CD14-positive monocyte (primary cell): ENCODE measurements around the gene DEPDC5. TPM values are rescaled to one million over a fixed set of nuclear protein-coding genes. Genes with fewer than 3 reads are reported as not detected.

ENCODE experiments used
- DNase-seq, 3 donors: peaks; one replicate each; pipeline ENCODE4 v3.0.0-alpha.2; 2011 to 2022
- H2AFZ ChIP-seq: 2 replicates; pipeline ENCODE4 v1.6.0; 2012; ENCODE audit warnings: mild to moderate bottlenecking, low read depth, low read length, inconsistent platforms; ENCODE audit not compliant: insufficient read depth, poor library complexity, severe bottlenecking
- H3K27ac ChIP-seq, 2 donors: 1 replicate in 1 of 2; 2 replicates in 1 of 2; pipeline ENCODE4 v1.5.1; 2012 to 2013; ENCODE audit warnings: low read length in 2 of 2, control low read depth in 1 of 2, inconsistent platforms in 1 of 2, low read depth in 1 of 2, mild to moderate bottlenecking in 1 of 2
- H3K27me3 ChIP-seq, 2 donors: one replicate each; pipeline versions ENCODE4 v1.6.0 to v1.6.1; 2011 to 2013; ENCODE audit warnings: low read length in 2 of 2; ENCODE audit not compliant: control insufficient read depth in 2 of 2, insufficient read depth in 2 of 2
- H3K36me3 ChIP-seq, 2 donors: replicated peaks in 1 of 2; 1 replicate in 1 of 2; 2 replicates in 1 of 2; pipeline versions ENCODE4 v1.5.1 to v1.6.1; 2012 to 2013; ENCODE audit warnings: low read length in 2 of 2, control low read depth in 1 of 2, inconsistent platforms in 1 of 2, mild to moderate bottlenecking in 1 of 2; ENCODE audit not compliant: insufficient read depth in 2 of 2, control insufficient read depth in 1 of 2
- H3K4me1 ChIP-seq, 2 donors: 1 replicate in 1 of 2; 2 replicates in 1 of 2; pipeline versions ENCODE4 v1.5.1 to v1.6.1; 2012 to 2013; ENCODE audit warnings: low read length in 2 of 2, control low read depth in 1 of 2, inconsistent platforms in 1 of 2, mild to moderate bottlenecking in 1 of 2, moderate library complexity in 1 of 2; ENCODE audit not compliant: insufficient read depth in 2 of 2, control insufficient read depth in 1 of 2
- H3K4me2 ChIP-seq: replicated peaks from 2 replicates; pipeline ENCODE3; 2012; ENCODE audit warnings: low read length, moderate library complexity, mild to moderate bottlenecking; ENCODE audit not compliant: poor library complexity, severe bottlenecking; ENCODE audit errors: extremely low read depth
- H3K4me3 ChIP-seq, 3 experiments: fragments of 200-600 bp in 1 of 3; sonication (generic) in 1 of 3; replicated peaks in 1 of 3; 1 replicate in 2 of 3; 2 replicates in 1 of 3; pipeline ENCODE4 v1.5.1; 2011 to 2013; ENCODE audit warnings: low read length in 3 of 3, mild to moderate bottlenecking in 3 of 3, control low read depth in 2 of 3, low read depth in 2 of 3, inconsistent platforms in 1 of 3, moderate library complexity in 1 of 3
- H3K79me2 ChIP-seq: 2 replicates; pipeline ENCODE4 v1.6.0; 2012; ENCODE audit warnings: mild to moderate bottlenecking, control low read depth, inconsistent platforms, low read length, moderate library complexity; ENCODE audit not compliant: insufficient read depth
- H3K9ac ChIP-seq: 2 replicates; pipeline ENCODE4 v1.6.0; 2017; ENCODE audit warnings: low read length, mild to moderate bottlenecking; ENCODE audit not compliant: insufficient read depth, poor library complexity, severe bottlenecking
- H3K9me3 ChIP-seq, 2 donors: replicated peaks in 1 of 2; 1 replicate in 1 of 2; 2 replicates in 1 of 2; pipeline versions ENCODE4 v1.5.1 to v1.6.1; 2012 to 2013; ENCODE audit warnings: low read length in 2 of 2, control low read depth in 1 of 2; ENCODE audit not compliant: control insufficient read depth in 1 of 2, insufficient read depth in 1 of 2
- H4K20me1 ChIP-seq: 2 replicates; pipeline ENCODE4 v1.6.0; 2012; ENCODE audit warnings: mild to moderate bottlenecking, low read length, control low read depth, moderate library complexity; ENCODE audit not compliant: insufficient read depth
- H3K27ac Mint-ChIP-seq, 7 donors: one replicate each; pipeline ENCODE4 v1.8.0; 2020; ENCODE audit warnings: mild to moderate bottlenecking in 7 of 7, mixed read lengths in 7 of 7, moderate library complexity in 6 of 7, inconsistent platforms in 2 of 7
- H3K27me3 Mint-ChIP-seq, 3 donors: one replicate each; pipeline ENCODE4 v1.8.0; 2021 to 2022; ENCODE audit warnings: low read depth in 3 of 3, mild to moderate bottlenecking in 3 of 3, mixed read lengths in 3 of 3, moderate library complexity in 3 of 3, inconsistent platforms in 1 of 3
- H3K36me3 Mint-ChIP-seq, 2 donors: one replicate each; pipeline ENCODE4 v1.8.0; 2020; ENCODE audit warnings: mixed read lengths in 2 of 2, inconsistent platforms in 1 of 2, mild to moderate bottlenecking in 1 of 2
- H3K4me1 Mint-ChIP-seq: one replicate; pipeline ENCODE4 v1.8.0; 2020; ENCODE audit warnings: mild to moderate bottlenecking, mixed read lengths
- H3K4me3 Mint-ChIP-seq, 2 donors: one replicate each; pipeline ENCODE4 v1.8.0; 2020; ENCODE audit warnings: mild to moderate bottlenecking in 2 of 2, mixed read lengths in 2 of 2, moderate library complexity in 1 of 2
- H3K9me3 Mint-ChIP-seq, 7 donors: one replicate each; pipeline ENCODE4 v1.8.0; 2020 to 2022; ENCODE audit warnings: mixed read lengths in 7 of 7, mild to moderate bottlenecking in 6 of 7, moderate library complexity in 6 of 7, inconsistent platforms in 2 of 7
- CTCF ChIP-seq: fragments of 200-600 bp; IDR thresholded peaks from one replicate; pipeline ENCODE4 v1.8.0; 2022; ENCODE audit warnings: antibody characterized with exemption, mild to moderate bottlenecking
- WGBS: methylation state at CpG from one replicate; pipeline ENCODE4 v1.1.5; 2013; ENCODE audit warnings: missing lambda C conversion rate; ENCODE audit not compliant: insufficient coverage; 5-methylcytosine and 5-hydroxymethylcytosine counted together
- intact Hi-C, 2 donors: fragments of 100-400 bp; cut with micrococcal nuclease; formaldehyde crosslinking; loops; one replicate each; pipeline versions ENCODE4 v1.15.0 to v1.15.1; 2023
- polyA plus RNA-seq, 3 donors: library from polyadenylated mRNA; depleted of rRNA in 1 of 3; unstranded in 2 of 3; stranded (reverse) in 1 of 3; fragments of 300-500 nt in 2 of 3; fragments of >200 nt in 1 of 3; fragmentation: Illumina TruSeq in 2 of 3; gene quantifications; 1 replicate in 2 of 3; 2 replicates in 1 of 3; pipeline ENCODE4 v1.2.3, GENCODE V29; 2012 to 2021

DEPDC5 gene
- polyA plus RNA-seq, 3 donors, result 2.2 to 19.5 (median 4.1) TPM

DNA sequence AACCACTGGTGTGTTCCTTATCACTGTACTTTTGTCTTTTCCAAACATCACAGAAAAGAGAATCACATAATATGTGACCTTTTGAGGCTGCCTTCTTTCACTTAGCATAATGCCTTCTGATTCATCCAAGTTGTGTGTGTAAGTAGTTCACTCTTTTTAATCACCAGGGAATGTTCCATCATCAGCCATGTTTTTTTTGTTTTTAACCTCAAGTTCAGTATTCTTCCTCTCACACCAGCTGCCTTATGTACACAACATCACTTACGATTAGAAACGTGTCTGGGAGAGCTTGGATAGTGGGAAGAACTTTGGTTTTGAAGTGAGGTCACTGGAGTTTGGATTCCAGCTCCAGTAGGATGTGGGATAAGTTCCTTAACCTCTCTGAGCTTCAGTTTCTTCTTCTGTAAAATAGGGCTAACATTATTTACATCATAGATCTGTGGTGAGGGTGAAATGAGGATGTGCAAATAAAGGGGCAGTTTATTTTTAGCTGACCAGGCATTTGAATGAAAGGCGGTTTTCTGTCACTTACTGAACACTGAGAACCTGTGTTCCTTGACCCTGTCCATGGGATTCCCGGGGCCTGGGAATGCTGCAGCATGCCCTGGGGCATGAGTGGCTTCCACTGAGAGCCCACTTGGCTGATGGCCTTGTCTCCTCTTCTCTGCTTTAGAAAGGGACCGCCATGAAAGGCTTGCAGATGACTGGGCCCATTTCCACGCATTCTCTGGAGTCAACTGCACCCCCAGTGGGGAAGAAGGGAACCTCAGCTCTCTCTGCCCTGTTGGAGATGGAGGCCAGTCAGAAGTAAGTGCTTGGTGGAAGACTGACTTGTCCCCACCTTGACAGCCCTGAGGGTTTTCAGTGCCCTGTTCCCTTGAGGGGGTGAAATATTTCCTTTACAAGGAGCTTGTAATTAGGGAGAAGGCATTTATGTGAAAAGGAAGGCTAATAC lies 92.6 kb downstream of the DEPDC5 start:
- H4K20me1 ChIP-seq, result no peaks in the 10 kb centered on the region
- no peak for DNase-seq
- H3K9ac ChIP-seq, result no peak overlapping the region
- WGBS, result 74% methylated on average over 4 of the region's 6 CpGs
- Mint-ChIP-seq H3K36me3 (peaks cover 81 to 88% of the 10 kb centered on the region in 2 donors), H3K27ac (peak overlapping the region in 4 of 7 donors; percentile 37 to 77 (median 50)), H3K4me3 (no peak overlapping the region), H3K4me1 (peaks cover 7% of the 10 kb centered on the region), H3K27me3 (no peaks in the 10 kb centered on the region), H3K9me3 (peaks cover 0 to 2% (median 0%) of the 10 kb centered on the region in 7 donors)
- no peak overlapping the region for H3K4me2 ChIP-seq
- peaks cover 90 to 98% of the 10 kb centered on the region in 2 donors for H3K36me3 ChIP-seq
- no peaks in the 10 kb centered on the region for H3K27me3 ChIP-seq
- no peak overlapping the region for H2AFZ ChIP-seq
- H3K79me2 ChIP-seq, result no peaks in the 10 kb centered on the region
- TF ChIP-seq CTCF, result peak; percentile 46
- no peak overlapping the region for H3K4me3 ChIP-seq
- intact Hi-C loops, result no loop called here
- peak overlapping the region in 1 of 2 donors; percentile 46 for H3K27ac ChIP-seq
- no peaks in the 10 kb centered on the region for H3K9me3 ChIP-seq
- peaks cover 0 to 3% of the 10 kb centered on the region in 2 donors for H3K4me1 ChIP-seq

DNA sequence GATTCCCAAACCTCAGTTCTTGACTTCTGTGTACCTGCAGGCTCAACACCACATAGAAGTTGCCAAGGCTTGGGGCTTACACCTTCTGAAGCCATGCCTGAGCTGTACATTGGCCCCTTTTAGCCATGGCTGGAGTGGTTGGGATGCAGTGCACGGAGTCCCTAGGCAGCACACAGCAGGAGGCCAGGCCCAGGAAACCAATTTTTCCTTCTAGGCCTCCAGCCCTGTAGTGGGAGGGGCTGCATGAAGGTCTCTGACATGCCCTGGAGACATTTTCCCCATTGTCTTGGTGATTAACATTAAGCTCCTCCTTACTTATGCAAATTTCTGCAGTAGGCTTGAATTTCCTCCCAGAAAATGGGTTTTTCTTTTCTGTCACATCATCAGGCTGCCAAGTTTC lies 94.6 kb downstream of the DEPDC5 start:
- no peaks in the 10 kb centered on the region for H3K27me3 ChIP-seq
- H4K20me1 ChIP-seq, result no peaks in the 10 kb centered on the region
- H2AFZ ChIP-seq, result no peak overlapping the region
- no peaks in the 10 kb centered on the region for H3K79me2 ChIP-seq
- no peak overlapping the region for H3K4me3 Mint-ChIP-seq
- no peak overlapping the region for H3K27ac ChIP-seq
- H3K9me3 ChIP-seq, result no peaks in the 10 kb centered on the region
- no peak overlapping the region for H3K4me2 ChIP-seq
- intact Hi-C loops, result no loop called here
- DNase-seq, result no peak
- no peak for TF ChIP-seq CTCF
- H3K4me3 ChIP-seq, result no peak overlapping the region
- H3K27ac Mint-ChIP-seq, result no peak overlapping the region
- H3K27me3 Mint-ChIP-seq, result peaks cover 0 to 1% (median 0%) of the 10 kb centered on the region in 3 donors
- 100% methylated on average over 1 of the region's 1 CpG for WGBS
- peaks cover 7% of the 10 kb centered on the region for H3K4me1 Mint-ChIP-seq
- H3K9me3 Mint-ChIP-seq, result peaks cover 0 to 2% (median 0%) of the 10 kb centered on the region in 7 donors
- H3K36me3 Mint-ChIP-seq, result peaks cover 81 to 87% of the 10 kb centered on the region in 2 donors
- peaks cover 88 to 97% of the 10 kb centered on the region in 2 donors for H3K36me3 ChIP-seq
- no peak overlapping the region for H3K9ac ChIP-seq
- H3K4me1 ChIP-seq, result peaks cover 0 to 3% of the 10 kb centered on the region in 2 donors
